AG10803 (cell line): ENCODE data around the gene TSKS.

Experiments
- DNase-seq: peaks from one replicate; pipeline ENCODE4 v3.0.0; 2010; ENCODE audit warnings: low read depth
- H3K4me3 ChIP-seq: 2 replicates; pipeline ENCODE4 v1.5.1; 2011; ENCODE audit warnings: mild to moderate bottlenecking, low read length, control low read depth
- CTCF ChIP-seq: conservative IDR thresholded peaks from 2 replicates; pipeline ENCODE4 v1.5.1; 2011; ENCODE audit warnings: mild to moderate bottlenecking, low read length, control low read depth, inconsistent platforms

The TSKS gene

DNA sequence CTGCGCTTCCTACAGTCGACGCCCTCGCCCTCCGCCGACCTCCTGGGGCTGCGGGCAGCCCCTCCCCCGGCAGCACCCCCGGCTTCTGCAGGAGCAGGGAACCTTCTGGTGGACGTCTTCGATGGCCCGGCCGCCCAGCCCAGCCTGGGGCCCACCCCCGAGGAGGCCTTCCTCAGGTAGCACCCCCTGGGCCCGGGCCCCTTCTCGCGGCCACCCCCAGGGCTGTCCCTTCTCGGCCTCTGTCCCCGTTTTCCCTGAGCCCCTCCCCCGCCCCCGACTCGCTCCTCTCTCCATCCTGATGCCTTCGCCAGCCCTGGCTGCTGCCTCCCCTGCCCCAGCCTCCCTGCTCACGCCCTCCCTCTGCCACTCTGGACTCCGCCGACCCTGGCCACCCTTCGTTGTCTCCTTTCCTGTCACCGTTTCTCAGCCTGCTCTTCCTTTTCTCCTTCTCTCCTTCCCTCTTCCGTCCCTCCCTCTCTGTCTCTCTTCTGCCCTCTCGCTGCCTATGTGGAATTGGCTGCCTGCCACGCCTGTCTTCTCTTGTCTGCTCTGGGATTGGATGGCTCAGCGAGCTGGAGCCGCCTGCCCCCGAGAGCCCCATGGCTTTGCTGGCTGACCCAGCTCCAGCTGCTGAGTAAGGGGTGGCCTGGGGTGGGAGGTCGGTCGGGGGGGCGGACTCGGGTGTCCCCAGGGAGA is 39.0 kb upstream of the TSKS start:
- TF ChIP-seq CTCF, result peak; percentile 49
- H3K4me3 ChIP-seq, result peak overlapping the region; percentile 45
- peak; percentile 84 for DNase-seq

- no peak overlapping the region for H3K4me3 ChIP-seq
- no peak for TF ChIP-seq CTCF
- no peak for DNase-seq
Measured at GRCh38 chr19:49801401-49801888, 38.3 kb upstream of the TSKS start.

GRCh38 chr19:49800771-49801170 is 37.7 kb upstream of the TSKS start:
- no peak for TF ChIP-seq CTCF
- no peak for DNase-seq
- no peak overlapping the region for H3K4me3 ChIP-seq

DNA sequence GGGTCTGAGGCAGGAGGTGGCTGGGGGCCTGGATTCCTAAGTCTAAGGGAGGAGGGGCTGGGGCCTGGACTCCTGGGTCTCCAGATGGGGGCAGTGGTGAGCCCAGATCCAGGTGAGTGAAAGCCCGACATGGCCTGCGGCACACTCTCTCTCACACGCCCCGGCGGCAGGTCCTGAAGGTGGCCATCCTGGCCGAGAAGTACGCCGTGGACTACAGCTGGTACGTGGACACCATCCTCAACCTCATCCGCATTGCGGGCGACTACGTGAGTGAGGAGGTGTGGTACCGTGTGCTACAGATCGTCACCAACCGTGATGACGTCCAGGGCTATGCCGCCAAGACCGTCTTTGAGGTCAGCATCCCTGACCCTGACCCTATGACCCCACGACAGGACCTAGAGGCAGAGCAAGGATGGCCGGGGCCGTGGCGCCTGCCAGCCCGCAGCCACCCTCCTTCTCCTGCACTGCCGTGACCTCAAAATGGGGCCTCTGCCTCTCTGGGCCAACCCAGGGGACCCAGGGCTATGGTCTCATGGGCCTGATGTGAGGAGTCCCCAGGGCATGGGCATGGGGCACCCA is 36.8 kb upstream of the TSKS start:
- no peak for TF ChIP-seq CTCF
- no peak for DNase-seq

GRCh38 chr19:49799271-49799797 is 36.2 kb upstream of the TSKS start:
- no peak for TF ChIP-seq CTCF
- H3K4me3 ChIP-seq, result no peak overlapping the region
- no peak for DNase-seq

More for the DNA sequence above, 36.8 kb upstream of the TSKS start:
- H3K4me3 ChIP-seq, result no peak overlapping the region

GRCh38 chr19:49798574-49798973 is 35.5 kb upstream of the TSKS start:
- no peak overlapping the region for H3K4me3 ChIP-seq
- no peak for TF ChIP-seq CTCF
- no peak for DNase-seq

- DNase-seq, result no peak
- no peak overlapping the region for H3K4me3 ChIP-seq
- TF ChIP-seq CTCF, result no peak
Measured at GRCh38 chr19:49795615-49796014, 32.5 kb upstream of the TSKS start.
